HTERT RPE-1 (cell line): Measurements from ENCODE around the gene CHRM4.

Source experiments
- in situ Hi-C: fragments of 300-500 bp; cut with MboI; formaldehyde crosslinking; loops from 4 replicates; pipeline ENCODE4 v1.14.3; 2020; ENCODE audit warnings: low sequenced_read_pairs

Gene CHRM4

DNA sequence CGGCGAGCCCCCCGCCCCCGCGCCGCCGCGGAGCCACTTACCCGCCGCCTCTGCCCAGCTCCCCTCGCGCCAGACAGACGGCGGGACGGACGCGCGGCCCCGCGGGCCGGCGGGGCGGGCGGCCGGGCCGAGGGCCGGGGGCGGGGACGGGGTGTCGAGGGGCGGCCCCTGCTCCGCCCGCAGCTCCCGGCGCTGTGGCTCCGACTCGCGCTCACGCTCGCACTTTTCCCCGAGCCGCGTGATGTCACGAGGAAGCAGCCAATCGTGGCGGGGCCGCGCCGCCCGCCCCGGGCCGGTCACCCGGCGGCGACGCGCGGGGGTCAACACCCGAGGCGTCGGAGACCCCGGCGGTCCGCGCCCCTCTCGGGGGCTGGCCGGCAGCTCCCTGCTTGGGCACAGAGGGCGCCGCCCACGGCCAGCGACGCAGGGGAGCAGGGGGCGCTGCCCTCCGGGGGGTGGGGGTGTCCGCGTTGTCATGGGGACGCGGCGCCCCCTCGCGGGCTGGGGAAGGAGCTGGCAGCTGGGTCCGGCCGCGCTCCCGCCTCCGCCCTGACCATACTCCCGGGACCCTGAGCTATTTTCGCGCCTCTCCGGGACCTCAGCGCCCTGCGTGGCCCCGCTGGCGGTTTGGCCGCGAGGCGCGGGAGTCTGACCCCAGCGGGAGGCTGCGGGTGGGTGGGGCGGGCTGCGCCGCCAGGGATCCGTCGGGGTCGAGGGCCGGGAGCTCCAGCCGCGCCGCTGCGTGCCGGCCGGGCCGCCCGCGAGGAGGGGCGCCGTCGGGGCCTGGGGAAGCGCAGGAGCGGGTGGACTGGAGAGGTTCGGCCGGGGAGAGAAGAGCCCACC is at the start of gene CHRM4:
TSS of gene CHRM4 (minus strand) at position 199 of the 843 bp plus-strand sequence. CDS start 5,219 bp downstream, outside the sequence.
- in situ Hi-C loops = no loop called here

DNA sequence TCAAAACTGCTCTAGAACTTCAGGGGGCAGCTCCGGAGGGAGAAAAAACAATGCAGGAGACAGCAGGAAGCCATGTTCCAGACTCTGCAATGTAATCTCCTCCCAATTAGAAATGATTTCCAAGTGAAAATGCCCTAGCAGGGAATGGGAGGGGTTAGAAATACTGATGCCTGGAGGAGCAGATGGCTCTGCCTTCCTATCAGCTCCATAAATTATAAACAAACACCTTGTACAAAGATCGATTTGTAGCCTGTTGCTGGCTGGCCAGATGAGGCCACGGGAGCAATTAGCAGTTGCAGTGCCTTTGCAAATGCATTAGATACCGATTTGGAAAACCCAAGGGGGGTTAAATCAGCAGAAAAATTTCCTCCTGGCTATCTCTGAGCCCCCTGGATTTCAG is 46.6 kb upstream of the CHRM4 start:
- in situ Hi-C loops = no loop called here

DNA sequence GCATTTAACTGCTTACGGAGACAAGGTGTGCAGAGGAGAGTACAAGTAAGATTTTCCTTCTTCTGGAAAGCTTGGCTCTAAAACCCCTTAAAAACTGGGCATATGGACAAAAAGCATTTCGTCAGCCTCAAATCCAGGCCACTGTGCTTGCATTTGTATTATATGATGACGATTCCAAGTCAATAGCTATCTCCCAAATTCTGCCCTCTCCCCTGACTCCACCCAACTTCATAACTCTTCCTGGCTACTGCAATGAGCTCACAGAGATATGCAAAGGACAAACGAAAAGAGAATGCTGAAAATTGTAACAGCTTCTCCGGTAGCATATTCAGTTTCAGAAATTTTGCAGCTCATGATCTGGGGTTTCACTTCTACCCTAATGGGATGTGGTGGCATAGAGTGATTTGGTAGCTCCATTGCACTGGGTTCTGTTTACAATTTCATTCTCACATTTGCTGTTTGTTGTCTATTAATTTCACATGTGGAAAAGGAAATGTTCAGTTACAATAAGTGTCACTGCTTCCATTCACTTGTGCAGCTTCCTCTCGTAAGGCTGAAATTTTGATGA is 45.6 kb upstream of the CHRM4 start:
- in situ Hi-C loops = no loop called here

DNA sequence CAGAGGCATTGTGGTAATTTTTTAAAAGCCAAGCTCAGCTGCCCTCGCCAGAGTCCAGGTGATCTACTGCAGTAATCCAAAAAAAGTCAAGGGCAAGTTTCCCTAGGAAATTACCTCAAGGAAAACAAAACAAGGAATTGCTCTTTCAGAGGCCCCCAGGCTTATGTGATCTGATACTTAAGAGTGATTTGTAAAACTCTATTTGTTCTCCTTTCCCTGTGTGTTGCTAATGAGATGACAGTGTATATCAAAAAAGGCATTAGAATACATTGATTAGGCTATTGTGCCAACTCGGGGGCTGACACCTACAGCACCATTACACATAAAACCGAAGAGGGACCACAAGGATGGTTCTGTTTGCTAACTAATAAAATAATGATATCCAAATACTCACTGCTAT is 44.5 kb upstream of the CHRM4 start:
- in situ Hi-C loops = no loop called here

DNA sequence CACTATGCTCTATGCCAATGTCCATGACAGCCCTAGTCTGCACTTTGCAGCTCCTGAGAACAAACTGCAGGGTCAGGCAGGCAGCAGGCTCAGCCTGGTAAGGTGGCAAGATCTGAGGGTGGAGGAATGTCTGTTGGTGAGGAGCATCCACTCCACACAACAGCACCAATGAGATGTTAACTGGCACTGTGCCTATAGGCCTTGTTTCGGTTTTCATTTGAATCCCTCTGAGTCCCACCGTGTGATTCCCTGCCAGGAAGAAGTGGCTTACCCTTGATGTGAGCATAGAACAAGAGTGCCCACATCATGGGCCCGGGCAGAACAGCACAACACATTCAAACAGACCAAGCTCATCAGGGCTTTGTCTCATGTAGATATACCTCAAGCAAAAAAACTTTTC is 44.1 kb upstream of the CHRM4 start:
- in situ Hi-C loops = no loop called here

DNA sequence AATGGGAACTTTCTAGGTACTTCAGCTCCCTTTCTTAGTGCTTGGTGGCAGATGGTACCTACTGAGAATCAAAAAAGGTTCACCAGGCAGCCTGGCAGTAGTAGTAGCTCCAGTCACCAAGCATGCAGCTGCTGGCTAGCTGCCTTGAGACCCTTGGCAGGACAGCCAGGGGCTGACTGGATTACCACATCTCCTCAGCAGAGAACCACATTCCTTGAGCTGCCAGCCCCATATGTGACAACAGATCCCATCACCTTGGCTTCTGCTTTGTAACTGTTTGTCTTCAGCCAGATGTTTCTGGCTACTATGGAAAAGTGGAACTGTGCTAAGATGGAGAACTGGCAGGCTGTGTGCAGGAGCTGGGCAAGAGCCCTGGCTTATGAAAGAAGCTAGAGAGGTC is 39.6 kb upstream of the CHRM4 start:
- in situ Hi-C loops = no loop called here

DNA sequence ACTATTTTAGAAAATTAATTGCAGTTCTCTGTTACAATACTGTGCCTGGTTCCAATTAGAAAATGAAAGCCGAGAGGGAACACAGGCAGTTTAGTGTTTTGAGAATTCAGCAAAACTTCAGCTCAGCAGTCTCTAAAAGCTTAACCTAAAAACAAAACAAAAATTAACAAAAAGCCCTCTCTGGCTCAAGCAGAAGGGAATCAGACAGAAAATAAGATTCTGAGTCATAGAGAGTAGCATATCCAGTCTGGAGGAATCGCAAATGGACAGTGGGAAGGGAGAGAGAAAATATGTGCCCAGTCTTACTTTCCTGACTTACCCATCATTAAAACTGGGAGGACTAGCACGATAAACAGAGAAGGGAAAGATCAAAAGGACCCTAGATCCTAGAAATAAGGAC is 38.1 kb upstream of the CHRM4 start:
- in situ Hi-C loops = no loop called here

DNA sequence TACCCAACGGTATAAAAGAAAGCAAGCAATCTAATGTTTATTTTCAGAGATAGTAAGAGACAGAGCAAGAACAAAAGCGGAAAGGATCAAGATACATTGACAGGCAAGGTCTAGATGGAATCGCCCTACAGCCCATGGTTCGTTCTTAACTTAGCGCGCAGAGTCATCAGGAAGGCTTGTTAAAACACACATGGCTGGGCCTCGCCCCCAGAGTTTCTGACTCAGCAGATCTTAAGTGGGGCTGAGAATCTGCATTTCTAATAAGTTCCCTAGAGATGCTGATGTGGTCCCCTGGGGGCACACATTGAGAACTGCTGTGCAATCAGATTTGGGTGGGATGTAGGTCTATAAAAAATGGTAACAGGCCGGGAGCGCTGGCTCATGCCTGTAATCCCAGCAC is 35.8 kb upstream of the CHRM4 start:
- in situ Hi-C loops = no loop called here

DNA sequence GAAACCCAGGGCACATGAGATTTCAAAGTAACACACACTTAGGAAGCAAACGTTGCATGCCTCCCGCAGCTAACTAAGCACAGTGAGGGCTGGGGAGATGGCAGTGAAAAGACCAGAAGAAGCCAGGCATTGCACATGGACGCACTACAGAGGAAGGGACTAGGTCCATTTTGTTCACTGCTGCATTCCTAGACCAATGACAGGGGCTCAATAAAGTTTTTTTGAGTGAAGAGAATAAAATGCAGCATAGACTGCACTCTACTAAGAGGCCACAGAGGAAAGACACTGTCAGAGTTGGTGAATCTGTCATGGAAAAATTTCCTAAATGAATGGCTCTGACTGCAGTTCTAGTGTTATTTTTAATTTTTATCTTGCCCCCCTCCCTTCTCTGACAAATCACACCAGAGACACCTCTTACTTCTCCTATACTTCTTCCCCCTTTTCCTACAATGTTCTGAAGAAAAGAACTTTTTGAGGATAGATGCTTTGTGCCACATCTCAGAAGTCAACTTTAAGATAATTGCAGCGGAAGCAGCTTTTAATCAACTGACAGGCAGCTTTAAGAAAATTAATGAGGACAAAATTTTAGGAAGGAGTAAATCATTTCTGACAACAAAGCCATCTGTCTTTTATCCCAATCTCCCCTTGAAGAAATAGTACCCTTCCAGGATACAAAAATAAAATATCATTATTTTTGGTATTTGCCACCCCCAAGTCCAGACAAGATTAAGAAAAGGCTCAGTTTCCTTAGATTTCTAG is 34.8 kb upstream of the CHRM4 start:
- in situ Hi-C loops = no loop called here

DNA sequence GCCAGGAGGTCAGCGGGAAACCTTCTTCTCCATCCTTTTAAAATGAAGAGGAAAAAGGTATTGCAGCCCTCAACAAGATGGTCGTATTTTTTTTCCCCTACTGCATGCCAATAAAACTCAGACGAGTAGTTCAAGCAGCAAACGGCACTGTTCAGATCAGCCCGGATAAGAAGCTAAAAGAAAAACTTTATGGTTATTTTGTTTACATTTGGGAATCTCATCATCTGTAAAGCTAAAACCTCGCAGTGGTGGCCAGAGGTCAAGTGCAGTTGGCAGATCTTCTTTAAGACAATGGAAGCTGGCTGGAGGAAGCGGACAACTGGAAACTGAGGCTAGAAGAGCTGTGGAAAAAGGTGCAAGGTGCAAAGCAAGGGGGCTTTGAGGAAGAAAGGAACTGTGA is 31.0 kb upstream of the CHRM4 start:
- in situ Hi-C loops = no loop called here

DNA sequence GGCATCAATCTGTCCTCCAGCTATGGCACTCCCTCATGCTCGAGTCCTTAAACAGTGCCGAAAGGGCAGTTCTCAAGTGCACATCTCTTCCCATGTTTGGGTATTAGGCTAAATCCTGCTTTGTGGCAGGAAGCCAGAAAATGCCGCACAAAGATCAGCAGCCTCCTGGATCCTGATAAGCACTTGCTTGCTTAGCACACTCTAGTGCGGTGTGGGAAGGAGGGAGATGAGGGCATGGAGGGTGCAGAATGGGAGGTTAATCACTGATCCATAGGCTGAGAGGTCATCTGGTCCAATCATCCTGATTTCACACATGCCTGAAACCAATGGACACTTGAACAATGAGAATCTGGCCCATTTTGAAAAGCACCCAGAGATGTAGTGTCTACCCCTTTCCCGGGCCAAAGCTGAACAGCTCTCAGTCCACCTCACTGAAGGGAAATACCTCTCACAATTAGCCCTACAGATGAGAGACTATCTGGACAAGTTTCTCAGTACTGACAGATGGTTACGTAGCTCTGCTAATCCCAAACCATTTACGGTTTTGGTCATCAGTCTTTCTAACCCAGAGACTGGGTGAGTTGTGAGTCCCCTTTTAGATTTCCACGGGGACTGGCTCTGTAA is 29.8 kb upstream of the CHRM4 start:
- in situ Hi-C loops = no loop called here

DNA sequence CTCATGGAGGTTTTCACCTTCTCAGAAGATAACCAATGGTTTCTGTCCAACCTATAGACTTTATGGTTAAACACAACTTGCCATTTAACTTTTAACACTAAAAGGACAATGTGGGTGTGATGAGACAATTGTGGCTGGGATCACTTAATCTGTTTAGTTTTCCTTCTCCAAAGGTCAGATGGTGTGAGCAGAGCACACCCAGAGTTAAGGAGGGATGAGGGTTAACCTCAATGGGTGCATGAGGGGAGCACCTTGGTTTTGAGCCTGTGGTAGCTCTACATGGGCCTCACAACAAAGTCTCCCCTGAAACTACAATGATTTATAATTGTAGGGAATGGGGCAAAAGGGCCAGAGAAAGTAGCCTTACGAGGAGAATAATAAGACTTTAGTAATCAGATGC is 28.9 kb upstream of the CHRM4 start:
- in situ Hi-C loops = no loop called here

DNA sequence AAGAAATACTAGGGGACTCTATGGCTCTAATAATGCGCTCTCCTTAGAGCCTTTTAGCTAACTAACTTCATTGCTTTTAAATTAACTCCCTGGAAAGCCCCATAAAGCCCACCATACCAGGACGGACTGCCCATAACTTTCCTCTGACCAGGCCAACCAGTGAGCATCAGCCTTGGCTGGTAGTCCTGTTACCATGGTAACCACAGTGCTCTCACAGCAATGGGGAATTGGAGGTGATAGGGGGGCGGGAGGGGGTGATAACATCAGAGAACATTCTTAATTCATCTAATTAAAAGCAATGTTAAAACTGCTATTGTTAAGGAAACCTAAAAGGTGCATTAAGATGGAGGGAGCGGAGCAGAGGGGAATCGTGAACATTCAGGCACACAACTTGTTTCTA is 27.2 kb upstream of the CHRM4 start:
- in situ Hi-C loops = no loop called here

DNA sequence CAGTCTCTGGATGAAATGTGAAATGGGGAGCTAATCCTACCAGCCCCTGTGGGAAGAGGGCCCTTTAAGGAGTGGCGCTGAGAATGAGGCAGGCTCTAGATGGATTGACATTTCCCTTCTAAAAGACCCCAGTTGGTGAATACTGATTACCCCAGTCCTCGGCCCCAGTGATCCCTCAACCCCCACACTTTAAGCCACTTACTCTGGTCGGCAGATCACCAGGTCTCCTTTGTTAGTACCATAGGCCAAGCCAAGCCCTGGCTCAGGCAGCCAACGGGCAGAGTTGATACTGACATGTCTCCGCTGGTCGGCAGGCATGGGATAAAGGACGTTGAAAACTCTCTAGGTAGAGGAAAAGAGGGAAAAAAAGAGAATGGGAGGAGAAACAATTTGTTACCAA is 26.1 kb upstream of the CHRM4 start:
- in situ Hi-C loops = no loop called here

DNA sequence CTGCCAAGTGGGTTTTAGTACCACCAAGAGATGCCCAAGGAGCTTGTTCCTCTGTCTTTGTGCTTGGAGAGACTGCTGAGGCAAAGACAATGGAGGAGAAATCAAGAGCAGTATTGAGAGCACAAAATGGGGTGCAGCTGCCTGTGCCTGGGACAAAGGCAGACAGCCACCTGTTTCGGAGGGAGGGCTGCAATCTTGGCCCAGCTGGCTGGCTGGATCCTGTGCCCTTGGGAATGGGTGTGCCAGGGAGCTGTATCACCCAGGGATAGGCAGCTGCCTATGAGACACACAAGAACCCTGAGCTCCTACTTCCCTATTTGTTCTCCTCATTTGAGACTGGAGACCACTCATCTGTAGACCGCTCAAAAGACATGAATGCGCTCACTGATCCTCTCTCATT is 23.3 kb upstream of the CHRM4 start:
- in situ Hi-C loops = no loop called here

DNA sequence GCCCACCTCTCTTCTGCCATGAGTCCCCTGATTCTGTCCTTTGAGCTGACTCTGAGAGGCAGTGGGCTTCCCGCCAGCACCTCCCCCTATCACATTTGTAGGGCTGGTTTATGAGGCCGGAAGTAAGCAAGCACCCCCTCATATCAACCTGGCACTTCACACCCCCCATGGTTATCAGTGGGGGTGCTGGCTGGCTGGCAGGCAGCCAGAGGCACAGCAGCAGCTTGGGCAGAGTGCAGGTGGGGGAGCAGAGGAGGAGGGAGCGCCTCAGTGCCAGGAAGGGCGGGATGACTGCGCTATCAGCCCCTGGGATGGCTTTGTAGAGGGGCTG is 22.9 kb upstream of the CHRM4 start:
- in situ Hi-C loops = no loop called here

DNA sequence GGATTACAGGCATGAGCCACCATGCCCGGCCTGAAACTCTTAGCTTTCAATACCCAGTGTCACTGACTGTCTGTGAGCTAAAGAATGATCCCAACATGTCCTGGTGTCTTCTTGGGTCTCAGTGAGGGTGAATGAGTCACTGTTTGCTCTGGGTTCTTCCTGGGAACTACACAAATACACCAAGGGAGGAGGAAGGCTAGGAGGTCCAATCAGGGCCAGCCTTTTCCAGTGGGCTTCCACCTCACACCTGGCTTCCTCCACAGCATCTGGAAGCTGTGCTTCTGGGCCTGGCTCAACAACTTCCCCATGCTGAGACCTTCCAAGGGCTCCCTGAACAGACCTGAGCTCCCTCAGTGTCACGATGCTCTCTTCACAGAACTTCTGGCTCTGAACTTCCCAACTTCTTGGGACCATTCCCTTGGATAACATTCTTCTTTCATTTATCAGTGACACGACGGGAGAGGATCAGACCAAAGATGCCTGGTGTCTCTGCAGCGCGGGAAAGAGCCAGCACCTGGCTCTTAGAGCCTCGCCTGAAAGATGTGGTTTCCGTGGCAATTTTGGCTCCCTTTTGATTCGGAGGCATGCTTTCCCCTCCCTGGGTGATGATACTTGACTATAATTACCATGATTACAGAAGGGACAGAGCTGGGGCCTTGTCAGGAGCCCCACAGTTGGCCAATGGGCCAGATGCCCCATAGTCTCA is 22.3 kb upstream of the CHRM4 start:
- in situ Hi-C loops = no loop called here

DNA sequence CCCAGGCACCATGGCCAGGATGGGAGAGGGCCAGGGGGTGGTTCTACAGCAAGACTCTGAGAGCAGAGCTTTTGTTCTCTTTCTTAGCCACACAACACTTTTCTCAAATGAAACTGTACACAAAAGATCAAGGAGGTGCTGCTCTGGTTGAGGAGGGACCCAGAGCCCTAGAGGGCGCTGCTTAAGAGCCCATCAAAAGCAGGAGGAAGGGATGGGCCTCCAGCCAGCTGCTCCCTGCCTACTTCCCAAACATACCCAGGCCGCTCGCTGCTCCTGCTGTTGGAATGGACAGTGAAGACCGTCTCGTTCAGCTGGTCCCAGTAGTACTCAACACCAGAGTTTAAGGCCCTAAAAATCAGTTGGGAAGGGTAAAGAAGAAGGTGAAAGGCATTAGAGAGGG is 18.4 kb upstream of the CHRM4 start:
- in situ Hi-C loops = no loop called here

DNA sequence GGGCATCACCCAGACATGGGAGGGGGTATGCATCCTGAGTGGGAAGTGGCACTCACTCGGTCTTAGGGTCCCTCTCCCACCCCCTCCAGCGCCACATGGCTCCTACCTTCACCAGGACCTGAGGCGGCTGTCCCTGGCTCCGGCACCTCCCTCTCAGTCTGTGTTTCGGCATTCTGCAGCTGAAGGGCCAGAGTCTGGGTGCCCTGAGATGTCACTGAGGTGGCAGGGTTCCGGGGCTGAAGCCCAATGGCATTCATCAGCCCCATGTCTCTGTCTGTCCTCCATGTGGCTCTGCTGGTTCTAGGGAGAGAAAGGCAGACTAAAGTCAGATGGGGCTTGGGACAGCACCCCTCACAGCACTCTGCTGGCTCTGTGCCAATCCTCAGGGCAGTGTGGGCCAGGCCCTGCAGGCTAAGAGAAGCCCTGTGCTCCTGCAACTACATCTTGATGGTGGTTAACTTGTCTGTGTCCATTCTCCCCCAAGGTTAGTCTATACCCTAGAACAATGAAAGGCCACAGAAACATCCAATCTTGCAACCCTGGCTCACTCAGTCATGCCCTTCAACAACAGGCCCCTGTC is 16.9 kb upstream of the CHRM4 start:
- in situ Hi-C loops = no loop called here

DNA sequence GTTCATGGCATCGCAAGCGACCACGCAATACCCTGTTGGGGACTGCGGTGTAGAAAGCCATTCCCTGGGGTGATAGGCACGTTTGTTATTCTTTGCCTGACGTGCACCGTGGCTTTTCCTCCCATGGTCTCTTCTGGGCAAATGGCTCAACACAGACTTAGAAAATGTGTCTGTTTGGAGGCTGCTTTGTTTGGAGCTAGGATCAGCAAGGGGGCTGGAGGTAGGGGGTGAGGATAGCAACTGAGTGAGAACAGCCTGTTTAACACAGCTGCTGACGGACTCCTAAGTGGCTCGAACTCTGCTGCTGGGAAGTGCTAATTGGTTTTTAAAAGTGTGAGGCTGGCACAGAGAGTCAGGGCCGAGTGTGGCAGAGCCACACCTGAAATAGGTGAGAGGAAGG is 16.1 kb upstream of the CHRM4 start:
- in situ Hi-C loops = no loop called here
